Body of pancreas (tissue), 4 donors: ENCODE data around the gene C1QTNF3.

Experiments used
- CTCF ChIP-seq, 7 experiments: fragments of 450-650 bp in 4 of 7; fragments of 200-600 bp in 3 of 7; sonication (generic) in 3 of 7; IDR thresholded peaks; one replicate each; pipeline ENCODE4 v1.5.1; 2016 to 2019; ENCODE audit warnings: antibody characterized with exemption in 7 of 7
- POLR2A ChIP-seq, 3 donors: fragments of 450-650 bp; IDR thresholded peaks; one replicate each; pipeline ENCODE4 v1.6.1; 2016; ENCODE audit warnings: antibody characterized with exemption in 3 of 3, mild to moderate bottlenecking in 2 of 3

GRCh38 chr5:34031966-34032365 lies 11.0 kb downstream of the C1QTNF3 start:
- TF ChIP-seq CTCF (IDR thresholded peaks at IDR 0.05) (no peak), POLR2A (IDR thresholded peaks at IDR 0.05) (no peak)
